HEK293T (cell line): ENCODE data around the gene MRO.

ENCODE experiments used
- CTCF ChIA-PET: fragments of 350-600 bp; formaldehyde crosslinking; extraction: SDS; loops from one replicate; lab custom pipeline; 2021; ENCODE audit warnings: antibody characterized with exemption, inconsistent platforms; lab: Yijun Ruan, JAX
- POLR2A ChIA-PET: fragments of 350-600 bp; formaldehyde crosslinking; extraction: SDS; loops from one replicate; lab custom pipeline; 2020; ENCODE audit warnings: antibody characterized with exemption, inconsistent platforms; lab: Yijun Ruan, JAX
- DNase-seq: peaks from one replicate; pipeline ENCODE4 v3.0.0; 2012; ENCODE audit warnings: mixed read lengths; ENCODE audit errors: extremely low spot score
- ARNT ChIP-seq: fragments of 450-650 bp; IDR thresholded peaks from 2 replicates; pipeline ENCODE4 v1.6.1; 2017; ENCODE audit warnings: mild to moderate bottlenecking
- BHLHE40 ChIP-seq: fragments of 450-650 bp; IDR thresholded peaks from 2 replicates; pipeline ENCODE4 v1.6.1; 2016; ENCODE audit warnings: mild to moderate bottlenecking, moderate library complexity, borderline replicate concordance
- CTBP1 ChIP-seq: fragments of 450-650 bp; IDR thresholded peaks from 2 replicates; pipeline ENCODE4 v1.6.1; 2016; ENCODE audit warnings: borderline replicate concordance
- ELF4 ChIP-seq: fragments of 450-650 bp; IDR thresholded peaks from 2 replicates; pipeline ENCODE4 v1.6.1; 2017; ENCODE audit warnings: antibody characterized with exemption
- FOXA1 ChIP-seq: fragments of 450-650 bp; IDR thresholded peaks from 2 replicates; pipeline ENCODE4 v1.6.1; 2016; ENCODE audit warnings: mild to moderate bottlenecking
- FOXK2 ChIP-seq: fragments of 450-650 bp; IDR thresholded peaks from 2 replicates; pipeline ENCODE4 v1.6.1; 2016; ENCODE audit warnings: mild to moderate bottlenecking
- FOXM1 ChIP-seq: fragments of 450-650 bp; IDR thresholded peaks from 2 replicates; pipeline ENCODE4 v1.6.1; 2017; ENCODE audit warnings: mild to moderate bottlenecking, borderline replicate concordance
- HDGF ChIP-seq: fragments of 450-650 bp; IDR thresholded peaks from 2 replicates; pipeline ENCODE4 v1.6.1; 2017; ENCODE audit warnings: antibody characterized with exemption, borderline replicate concordance
- L3MBTL2 ChIP-seq: fragments of 450-650 bp; conservative IDR thresholded peaks from 2 replicates; pipeline ENCODE4 v1.6.1; 2016; ENCODE audit warnings: mild to moderate bottlenecking
- LEF1 ChIP-seq: fragments of 450-650 bp; IDR thresholded peaks from 2 replicates; pipeline ENCODE4 v1.6.1; 2017; ENCODE audit warnings: mild to moderate bottlenecking, borderline replicate concordance
- NFRKB ChIP-seq: fragments of 450-650 bp; IDR thresholded peaks from 2 replicates; pipeline ENCODE4 v1.6.1; 2016; ENCODE audit warnings: mild to moderate bottlenecking, moderate library complexity
- SP1 ChIP-seq: fragments of 450-650 bp; IDR thresholded peaks from 2 replicates; pipeline ENCODE4 v1.6.1; 2017
- SUZ12 ChIP-seq: fragments of 450-650 bp; IDR thresholded peaks from 2 replicates; pipeline ENCODE4 v1.6.1; 2016; ENCODE audit warnings: mild to moderate bottlenecking
- TARDBP ChIP-seq: fragments of 450-650 bp; IDR thresholded peaks from 2 replicates; pipeline ENCODE4 v1.6.1; 2016
- ZNF384 ChIP-seq: fragments of 450-650 bp; IDR thresholded peaks from 2 replicates; pipeline ENCODE4 v1.6.1; 2016
- TF ChIP-seq, protein P1 (sequence below): fragments of 450-650 bp; IDR thresholded peaks from 2 replicates; pipeline ENCODE4 v1.6.1; 2016

MRO gene

DNA sequence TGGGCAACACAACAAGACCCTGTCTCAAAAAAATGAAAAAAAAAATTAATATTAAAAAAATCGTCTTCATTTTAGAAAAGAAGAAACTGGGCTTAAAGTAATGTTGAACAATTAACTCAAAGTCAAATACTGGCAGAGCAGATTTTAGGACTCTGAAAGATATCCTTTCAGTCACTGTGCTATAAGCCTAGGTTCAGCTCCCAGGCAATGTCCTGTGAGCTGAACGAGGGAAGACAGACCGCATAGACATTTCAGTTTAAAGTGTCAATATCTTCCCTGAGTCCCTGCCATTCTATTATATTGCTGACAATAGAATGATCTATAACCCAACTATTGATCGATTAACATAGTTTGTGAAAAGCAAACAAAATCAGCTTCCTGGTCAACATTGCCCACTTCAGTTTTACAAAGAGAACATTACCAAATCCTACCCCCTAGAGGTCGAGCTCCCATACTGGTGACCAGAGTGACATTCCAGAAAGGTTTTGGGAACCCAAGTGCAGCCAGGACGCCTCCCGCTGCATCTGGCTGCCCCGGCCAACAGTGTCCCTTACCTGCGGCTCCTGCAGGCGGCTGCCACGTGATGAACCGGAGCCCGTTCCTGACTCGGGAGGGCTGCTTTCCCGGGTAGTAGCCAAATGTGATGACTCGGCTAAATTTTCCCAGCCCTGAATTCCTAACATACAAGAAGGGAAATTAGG is 639 bp downstream of the MRO start:
- POLR2A ChIA-PET = no interaction called here
- CTCF ChIA-PET = interaction anchor here (2.9 kb wide), 1 partner anchor 47 kb away, joined by 12 read pairs; no protein-coding TSS in a partner anchor
- peak; percentile 17 for DNase-seq
- TF ChIP-seq SP1 = no peak
- TF ChIP-seq L3MBTL2 = peak; percentile 32; the same call in 1 of the 2 replicates

DNA sequence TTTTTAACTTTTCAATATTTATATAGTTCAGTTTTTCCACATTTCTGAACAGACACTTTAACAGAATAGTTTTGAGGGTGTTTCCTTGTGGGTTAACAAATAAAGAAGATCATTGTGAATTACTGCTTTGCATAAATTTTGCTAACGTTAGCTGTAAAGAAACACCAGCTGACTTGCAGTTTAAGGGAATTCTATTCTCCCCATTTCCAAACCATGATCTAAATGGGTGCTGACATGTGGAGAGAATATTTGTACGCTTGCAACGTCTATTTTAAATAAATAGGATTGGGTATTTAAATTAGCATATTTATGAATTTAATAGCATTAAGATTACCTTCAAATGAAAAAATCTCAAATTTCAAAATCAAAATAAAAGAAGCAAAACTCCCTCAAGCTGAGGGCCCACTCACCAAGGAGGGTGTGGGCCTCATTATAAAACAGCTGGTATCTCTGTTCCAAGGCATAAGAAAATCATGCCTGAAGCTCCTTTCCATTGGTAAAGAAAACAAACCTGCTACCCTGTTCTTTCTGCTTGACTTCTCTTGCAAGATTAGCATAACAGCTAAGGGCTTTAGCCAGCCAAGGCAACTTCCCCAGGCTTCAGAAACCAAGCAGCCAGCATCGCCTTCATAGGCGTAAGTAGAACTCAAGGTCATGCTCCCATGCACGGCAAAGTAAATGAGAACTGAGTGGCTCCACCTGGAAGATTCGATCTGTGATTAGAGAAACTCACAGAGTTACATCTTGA is 3.2 kb downstream of the MRO start:
- DNase-seq = no peak
- TF ChIP-seq ARNT (no peak), CTBP1 (no peak), L3MBTL2 (no peak), ZNF384 (no peak), TARDBP (no peak), BHLHE40 (no peak), SUZ12 (no peak), NFRKB (no peak), FOXM1 (no peak), HDGF (no peak), ELF4 (no peak), FOXA1 (no peak), LEF1 (no peak), FOXK2 (no peak), SP1 (no peak)
- TF ChIP-seq, protein P1, sequence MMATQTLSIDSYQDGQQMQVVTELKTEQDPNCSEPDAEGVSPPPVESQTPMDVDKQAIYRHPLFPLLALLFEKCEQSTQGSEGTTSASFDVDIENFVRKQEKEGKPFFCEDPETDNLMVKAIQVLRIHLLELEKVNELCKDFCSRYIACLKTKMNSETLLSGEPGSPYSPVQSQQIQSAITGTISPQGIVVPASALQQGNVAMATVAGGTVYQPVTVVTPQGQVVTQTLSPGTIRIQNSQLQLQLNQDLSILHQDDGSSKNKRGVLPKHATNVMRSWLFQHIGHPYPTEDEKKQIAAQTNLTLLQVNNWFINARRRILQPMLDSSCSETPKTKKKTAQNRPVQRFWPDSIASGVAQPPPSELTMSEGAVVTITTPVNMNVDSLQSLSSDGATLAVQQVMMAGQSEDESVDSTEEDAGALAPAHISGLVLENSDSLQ = no peak
- POLR2A ChIA-PET = interaction anchor here (0.9 to 1.2 kb wide), 3 partner anchors 62 to 214 kb away, joined by 3 read pairs; partner anchors contain the start of genes ELAC1, ME2 and SMAD4
- CTCF ChIA-PET = no interaction called here

DNA sequence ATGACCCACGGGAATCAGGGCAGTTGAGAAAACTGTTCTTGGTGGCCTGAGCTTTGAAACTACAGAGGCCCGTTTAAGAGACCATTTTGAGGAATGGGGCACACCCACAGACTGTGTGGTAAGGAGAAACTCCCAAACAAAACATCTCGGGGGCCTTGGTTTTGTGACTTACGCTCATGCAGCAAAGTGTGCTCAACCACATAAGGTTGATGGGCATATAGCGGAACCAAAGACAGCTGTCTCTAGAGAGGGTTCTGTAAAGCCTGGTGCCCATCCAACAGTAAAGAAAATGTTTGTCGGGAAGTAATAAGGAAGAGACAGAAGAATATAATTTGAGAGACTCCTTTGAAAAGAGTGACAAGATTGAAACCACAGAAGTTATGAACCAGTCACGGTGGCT is 5.4 kb downstream of the MRO start:
- ChIA-PET POLR2A (no interaction called here), CTCF (no interaction called here)
- no peak for DNase-seq
- TF ChIP-seq, protein P1 = no peak
- no peak for TF ChIP-seq CTBP1
- no peak for TF ChIP-seq L3MBTL2
- TF ChIP-seq FOXK2 = no peak
- no peak for TF ChIP-seq BHLHE40
- TF ChIP-seq ELF4 = no peak
- no peak for TF ChIP-seq SUZ12
- TF ChIP-seq NFRKB = no peak
- no peak for TF ChIP-seq ARNT
- no peak for TF ChIP-seq TARDBP
- no peak for TF ChIP-seq FOXA1
- no peak for TF ChIP-seq ZNF384

DNA sequence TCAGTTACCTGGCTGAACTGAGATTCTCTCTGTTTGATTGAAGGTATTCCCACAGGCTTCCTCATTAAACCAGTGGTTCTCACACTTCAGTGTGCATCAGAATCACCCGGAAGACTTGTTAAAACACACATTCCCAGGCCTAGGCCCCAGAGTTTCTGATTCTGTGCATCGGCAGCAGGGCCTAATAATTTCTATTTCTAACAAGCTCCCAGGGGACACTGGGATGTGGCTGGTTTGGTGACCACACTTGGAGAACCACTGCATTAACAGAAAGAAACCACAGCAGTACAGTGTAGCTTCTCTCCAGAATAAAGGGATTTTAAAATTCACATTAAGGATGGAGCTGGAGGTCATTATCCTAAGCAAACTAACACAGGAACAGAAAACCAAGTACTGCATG is 6.5 kb downstream of the MRO start:
- no peak for DNase-seq
- no peak for TF ChIP-seq LEF1
- TF ChIP-seq HDGF = no peak
- no peak for TF ChIP-seq CTBP1
- TF ChIP-seq NFRKB = no peak
- TF ChIP-seq BHLHE40 = no peak
- TF ChIP-seq FOXM1 = no peak
- TF ChIP-seq ELF4 = no peak
- no peak for TF ChIP-seq TARDBP
- TF ChIP-seq, protein P1 = no peak
- CTCF ChIA-PET = no interaction called here
- POLR2A ChIA-PET = no interaction called here

DNA sequence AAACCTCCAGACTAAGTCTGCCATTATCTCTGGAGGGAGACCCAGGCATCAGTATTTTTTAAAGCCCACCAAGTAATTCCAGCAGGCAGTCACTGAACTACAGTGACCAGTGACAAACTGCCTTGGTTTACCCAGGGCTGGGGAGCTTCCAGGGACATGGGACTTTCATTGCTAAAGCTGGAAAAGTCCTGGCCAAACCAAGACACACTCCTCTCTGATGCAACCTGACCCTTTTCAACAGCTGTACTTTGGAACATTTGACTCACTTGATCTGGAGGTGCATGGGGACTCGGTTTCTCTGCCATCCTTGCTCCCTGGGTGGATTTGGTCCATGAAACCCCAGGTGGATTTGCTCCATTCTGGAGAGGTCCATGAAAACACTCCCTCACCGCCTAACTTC is 7.0 kb downstream of the MRO start:
- ChIA-PET CTCF (no interaction called here), POLR2A (no interaction called here)
- DNase-seq = no peak
- TF ChIP-seq HDGF (no peak), FOXK2 (no peak), FOXM1 (no peak), LEF1 (no peak)

DNA sequence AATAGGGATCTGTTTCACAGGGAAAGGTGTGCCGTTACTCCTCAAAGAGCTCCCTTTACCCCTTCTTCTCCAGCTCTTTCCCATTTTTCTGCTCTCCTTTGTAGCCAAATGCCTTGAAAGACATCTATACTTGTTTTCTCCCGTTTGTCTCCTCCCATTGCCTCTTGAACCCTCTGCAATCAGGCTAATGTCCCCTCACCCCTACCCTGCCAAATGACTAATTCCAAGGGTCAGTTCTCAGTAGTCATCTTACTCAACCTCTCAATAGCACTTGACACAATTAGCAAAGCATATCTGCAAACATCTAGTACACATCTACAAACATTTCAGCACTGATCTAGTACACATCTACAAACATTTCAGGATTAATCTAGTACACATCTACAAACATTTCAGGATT is 12.6 kb downstream of the MRO start:
- no peak for DNase-seq
- TF ChIP-seq CTBP1 (no peak), ZNF384 (no peak)
- ChIA-PET CTCF (interaction anchor here (0.6 kb wide), 1 partner anchor 227 kb away, joined by 3 read pairs; no protein-coding TSS in a partner anchor), POLR2A (no interaction called here)

DNA sequence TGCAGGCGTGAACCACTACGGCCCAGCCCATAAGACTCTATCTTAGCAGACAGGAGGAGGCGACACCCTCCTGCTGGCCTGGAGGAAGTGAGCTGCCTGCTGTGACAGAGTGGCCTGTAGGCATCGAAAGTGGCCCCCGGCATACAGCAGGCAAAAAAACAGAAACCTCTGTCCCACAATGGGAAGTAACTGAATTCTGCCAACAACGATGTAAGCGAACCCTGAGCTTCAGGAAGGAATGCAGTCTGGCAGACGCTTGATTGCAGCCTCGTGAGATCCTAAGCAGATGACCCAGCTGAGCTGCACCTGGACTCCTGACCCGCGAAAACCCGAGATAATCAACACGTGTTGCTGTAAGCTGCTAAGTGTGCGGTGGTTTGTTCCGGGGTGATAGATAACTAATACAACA is 13.6 kb downstream of the MRO start:
- CTCF ChIA-PET = interaction anchor here (0.7 kb wide), 1 partner anchor 219 kb away, joined by 6 read pairs; no protein-coding TSS in a partner anchor
- POLR2A ChIA-PET = no interaction called here
- TF ChIP-seq, protein P1 = no peak
- TF ChIP-seq ARNT (no peak), SP1 (no peak), FOXK2 (no peak), SUZ12 (no peak), CTBP1 (no peak), HDGF (no peak), LEF1 (no peak), L3MBTL2 (no peak), NFRKB (no peak), ZNF384 (no peak), ELF4 (no peak), FOXM1 (no peak), BHLHE40 (no peak), TARDBP (no peak), FOXA1 (no peak)
- DNase-seq = no peak
